GM12878 (cell line): ENCODE data around the gene ZNF385A. TPM values are rescaled to one million over a fixed set of nuclear protein-coding genes. Genes with fewer than 3 reads are reported as not detected.

Experiments
- ATAC-seq: fragments of 200-7000 bp; cut with Tn5 transposase; 3 replicates; pipeline ENCODE4 v1.9.1; 2020; ENCODE audit warnings: mild to moderate bottlenecking, moderate library complexity
- BruUV-seq: library from RNA; stranded (reverse); fragments of 400-500 nt; replicated peaks from 2 replicates; lab custom pipeline; 2021; lab: Mats Ljungman, UMichigan
- CTCF ChIA-PET: fragments of 300-600 bp; sonication (Branson Sonifier 250); formaldehyde crosslinking; extraction: SDS; loops from one replicate; lab custom pipeline; 2021; ENCODE audit warnings: inconsistent platforms; lab: Yijun Ruan, JAX
- POLR2A ChIA-PET: fragments of 350-600 bp; formaldehyde crosslinking; extraction: SDS; loops from one replicate; lab custom pipeline; 2021; ENCODE audit warnings: inconsistent platforms; lab: Charles Lee
- RAD21 ChIA-PET: fragments of 300-600 bp; sonication (Branson Sonifier 250); formaldehyde crosslinking; loops from one replicate; lab custom pipeline; 2023; ENCODE audit warnings: antibody characterized with exemption; ENCODE audit not compliant: unreplicated experiment; lab: Charles Lee
- SMC1A ChIA-PET: fragments of 300-600 bp; sonication (Branson Sonifier 250); formaldehyde crosslinking; loops from one replicate; lab custom pipeline; 2023; ENCODE audit not compliant: unreplicated experiment, uncharacterized antibody; lab: Charles Lee
- DNase-seq: peaks from one replicate; pipeline ENCODE4 v3.0.0-alpha.2; 2011; ENCODE audit warnings: low read depth, low spot score
- FAIRE-seq: peaks from 3 replicates; lab custom pipeline; 2011; peaks lifted over from hg19 to GRCh38; lab: Jason Lieb, UNC
- H2AFZ ChIP-seq: 2 replicates; pipeline ENCODE4 v1.6.0; 2011; ENCODE audit warnings: low read depth, low read length, control low read depth; ENCODE audit not compliant: control insufficient read depth
- H3K27ac ChIP-seq: 2 replicates; pipeline ENCODE4 v1.5.1; 2011; ENCODE audit warnings: control low read depth; ENCODE audit not compliant: control insufficient read depth, insufficient read depth
- H3K27me3 ChIP-seq, 2 experiments: replicated peaks in 1 of 2; 2 replicates each; pipeline versions ENCODE4 v1.6.0 to v1.6.1; 2011; ENCODE audit warnings: low read length in 1 of 2; ENCODE audit not compliant: control insufficient read depth in 2 of 2, insufficient read depth in 2 of 2
- H3K36me3 ChIP-seq, 2 experiments: 2 replicates each; pipeline ENCODE4 v1.5.1; 2011; ENCODE audit warnings: low read length in 1 of 2; ENCODE audit not compliant: control insufficient read depth in 2 of 2, insufficient read depth in 2 of 2
- H3K4me1 ChIP-seq: 2 replicates; pipeline ENCODE4 v1.6.1; 2011; ENCODE audit warnings: mild to moderate bottlenecking, low read length, moderate library complexity, mixed read lengths; ENCODE audit not compliant: control insufficient read depth, insufficient read depth
- H3K4me2 ChIP-seq: 2 replicates; pipeline ENCODE4 v1.6.0; 2011; ENCODE audit warnings: control low read depth; ENCODE audit not compliant: control insufficient read depth, insufficient read depth
- H3K4me3 ChIP-seq: fragments of 200-600 bp; sonication (generic); 2 replicates; pipeline ENCODE4 v1.5.1; 2016
- H3K79me2 ChIP-seq: 2 replicates; pipeline ENCODE4 v1.6.0; 2011; ENCODE audit warnings: low read length; ENCODE audit not compliant: control insufficient read depth, insufficient read depth
- H3K9ac ChIP-seq: 2 replicates; pipeline ENCODE4 v1.8.0; 2011; ENCODE audit warnings: low read length, control low read depth, mixed read lengths; ENCODE audit not compliant: control insufficient read depth, insufficient read depth
- H3K9me3 ChIP-seq: replicated peaks from 3 replicates; pipeline ENCODE4 v1.5.1; 2011; ENCODE audit warnings: mild to moderate bottlenecking, low read length; ENCODE audit not compliant: control insufficient read depth, insufficient read depth
- H4K20me1 ChIP-seq: 2 replicates; pipeline ENCODE4 v1.6.0; 2011; ENCODE audit not compliant: control insufficient read depth, insufficient read depth
- CHD2 ChIP-seq: IDR thresholded peaks from 2 replicates; pipeline ENCODE4 v1.6.1; 2011; ENCODE audit warnings: low read depth, low read length, improper control_type of control experiment, borderline replicate concordance
- DPF2 ChIP-seq: fragments of 450-650 bp; IDR thresholded peaks from 2 replicates; pipeline ENCODE4 v1.6.1; 2017; ENCODE audit warnings: mild to moderate bottlenecking
- FOS ChIP-seq: IDR thresholded peaks from 3 replicates; pipeline ENCODE4 v1.6.1; 2011; ENCODE audit warnings: borderline replicate concordance; ENCODE audit not compliant: insufficient read length; ENCODE audit errors: extremely low read depth
- HCFC1 ChIP-seq: fragments of 150-350 bp; IDR thresholded peaks from 2 replicates; pipeline ENCODE4 v1.6.1; 2014; ENCODE audit warnings: low read length
- HDAC2 ChIP-seq: fragments of 200-600 bp; sonication (generic); IDR thresholded peaks from 2 replicates; pipeline ENCODE4 v1.6.1; 2017
- IKZF2 ChIP-seq, 2 experiments: fragments of 450-650 bp; IDR thresholded peaks; 2 replicates each; pipeline ENCODE4 v1.6.1; 2017; ENCODE audit warnings: mild to moderate bottlenecking in 2 of 2, moderate library complexity in 2 of 2
- MTA3 ChIP-seq: IDR thresholded peaks from 2 replicates; pipeline ENCODE4 v1.6.1; 2012; ENCODE audit warnings: low read length, inconsistent platforms, borderline replicate concordance
- MYB ChIP-seq: fragments of 150-350 bp; IDR thresholded peaks from 2 replicates; pipeline ENCODE4 v1.6.1; 2014; ENCODE audit warnings: mild to moderate bottlenecking, low read depth, low read length, borderline replicate concordance
- MYC ChIP-seq: IDR thresholded peaks from 2 replicates; pipeline ENCODE4 v1.6.1; 2011; ENCODE audit warnings: mild to moderate bottlenecking, low read length, moderate library complexity, inconsistent platforms; ENCODE audit not compliant: insufficient read depth, insufficient replicate concordance, insufficient read length, severe bottlenecking
- NFYB ChIP-seq: IDR thresholded peaks from 2 replicates; pipeline ENCODE4 v1.6.1; 2011; ENCODE audit warnings: low read depth, mild to moderate bottlenecking, low read length, improper control_type of control experiment, moderate library complexity; ENCODE audit not compliant: insufficient read depth
- NR2C1 ChIP-seq: fragments of 450-650 bp; IDR thresholded peaks from 2 replicates; pipeline ENCODE4 v1.6.1; 2017; ENCODE audit warnings: antibody characterized with exemption, mild to moderate bottlenecking, moderate library complexity
- NR2C2 ChIP-seq: IDR thresholded peaks from 2 replicates; pipeline ENCODE4 v1.6.1; 2011; ENCODE audit warnings: borderline replicate concordance, low read depth; ENCODE audit not compliant: control insufficient read depth, insufficient read length
- NRF1 ChIP-seq: conservative IDR thresholded peaks from 2 replicates; pipeline ENCODE4 v1.6.1; 2011; ENCODE audit warnings: mild to moderate bottlenecking, low read depth, low read length, improper control_type of control experiment
- YBX1 ChIP-seq: fragments of 450-650 bp; IDR thresholded peaks from 2 replicates; pipeline ENCODE4 v1.6.1; 2016; ENCODE audit warnings: antibody characterized with exemption
- WGBS: methylation state at CpG from one replicate; pipeline ENCODE4 v1.1.6; 2016; ENCODE audit warnings: low lambda C conversion rate; ENCODE audit not compliant: insufficient replicate concordance, insufficient coverage; ENCODE audit errors: missing lambda C conversion rate; 5-methylcytosine and 5-hydroxymethylcytosine counted together
- in situ Hi-C: fragments of 300-500 bp; cut with MboI; formaldehyde crosslinking; loops from 9 replicates; pipeline ENCODE4 v1.14.3; 2018; ENCODE audit warnings: mixed read lengths
- intact Hi-C: fragments of 100-400 bp; cut with micrococcal nuclease; formaldehyde crosslinking; loops from one replicate; pipeline ENCODE4 v1.14.2; 2022; ENCODE audit not compliant: unreplicated experiment
- polyA plus RNA-seq, 11 experiments: library from polyadenylated mRNA; depleted of rRNA in 4 of 11; unstranded in 6 of 11; stranded (reverse) in 5 of 11; fragments of >200 nt; fragmentation: Nextera tagmentation in 4 of 11; fragmentation: Illumina TruSeq in 1 of 11; extraction: Ambion mirVana in 4 of 11; extraction: Trizol in 1 of 11; gene quantifications; 1 replicate in 1 of 11; 2 replicates in 10 of 11; pipeline versions ENCODE4 v1.2.1 to v1.2.3, GENCODE V29; 2011 to 2016; ENCODE audit warnings: inconsistent platforms in 2 of 11, missing spikeins in 2 of 11, low read depth in 1 of 11
- total RNA-seq, 4 experiments: library from RNA; depleted of rRNA in 3 of 4; stranded (reverse); fragments of >200 nt in 3 of 4; fragmentation: Illumina TruSeq in 1 of 4; extraction: Trizol in 1 of 4; gene quantifications; 2 replicates each; pipeline versions ENCODE4 v1.2.1 to v1.2.3, GENCODE V29; 2013 to 2021
- TF ChIP-seq, protein P1 (sequence below): IDR thresholded peaks from 2 replicates; pipeline ENCODE4 v1.6.1; 2011; ENCODE audit warnings: low read depth, mild to moderate bottlenecking, low read length, moderate library complexity, borderline replicate concordance; ENCODE audit errors: extremely low read depth
- TF ChIP-seq, protein P2 (sequence below): IDR thresholded peaks from 2 replicates; pipeline ENCODE4 v1.6.1; 2012; ENCODE audit warnings: low read length, inconsistent platforms

Gene ZNF385A
- total and polyA plus RNA-seq, 10 of the 15 experiments (the other 5 are each of a cell fraction or from before 2014, with no cell fraction given), result 0.26 to 26.1 (median 4.9) TPM

DNA sequence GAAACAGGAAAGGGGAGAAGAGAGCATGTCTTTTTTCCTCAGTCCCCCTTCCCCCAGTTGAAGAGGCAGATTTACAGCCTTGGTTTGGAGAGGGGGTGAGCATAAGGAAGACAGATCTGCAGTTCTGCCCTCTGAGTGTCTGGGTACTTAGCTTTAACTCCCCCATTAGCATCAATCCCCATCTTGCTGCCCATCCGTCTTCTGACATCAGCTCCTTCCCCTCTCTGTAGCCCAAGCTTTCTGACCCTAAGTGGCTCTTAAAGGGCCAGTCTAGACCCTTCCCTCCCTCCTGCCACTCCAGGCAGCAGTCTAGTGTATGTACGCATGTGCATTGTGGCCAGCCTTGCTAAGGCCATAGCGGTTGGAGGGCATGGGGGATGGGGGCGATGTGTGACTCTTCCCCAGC, 27.6 kb downstream of the ZNF385A start:
- ChIA-PET POLR2A (interaction anchor here (0.5 to 3.8 kb wide), 7 partner anchors 14 to 109 kb away, joined by 3 to 29 read pairs (median 4); partner anchors contain the start of genes CBX5 and HNRNPA1), CTCF (interaction anchor here (0.7 to 8.6 kb wide), 8 partner anchors 11 to 138 kb away, joined by 3 to 116 read pairs (median 37); partner anchors contain the start of gene COPZ1), SMC1A (interaction anchor here (0.7 to 2.5 kb wide), 6 partner anchors 12 to 141 kb away, joined by 3 to 8 read pairs (median 4); no protein-coding TSS in a partner anchor), RAD21 (interaction anchor here (0.9 to 2.7 kb wide), 4 partner anchors 19 to 142 kb away, joined by 3 to 22 read pairs (median 3); partner anchors contain the start of gene COPZ1)
- intact Hi-C loops (no loop called here), in situ Hi-C loops (no loop called here)
- BruUV-seq, result no TSS peak
- DNase-seq (no peak), ATAC-seq (no peak), FAIRE-seq (no peak)
- Histone ChIP-seq H3K79me2 (no peaks in the 10 kb centered on the region), H3K4me2 (no peak overlapping the region), H3K4me1 (peaks cover 12% of the 10 kb centered on the region; the same call in 1 of the 2 replicates), H3K4me3 (no peak overlapping the region), H2AFZ (no peak overlapping the region), H3K9me3 (no peaks in the 10 kb centered on the region), H4K20me1 (no peaks in the 10 kb centered on the region), H3K36me3 (no peaks in the 10 kb centered on the region; a peak in 1 of 4 replicates), H3K9ac (no peak overlapping the region), H3K27me3 (no peaks in the 10 kb centered on the region), H3K27ac (no peak overlapping the region)
- 97% methylated on average over 4 of the region's 4 CpGs for WGBS
- TF ChIP-seq, protein P1, sequence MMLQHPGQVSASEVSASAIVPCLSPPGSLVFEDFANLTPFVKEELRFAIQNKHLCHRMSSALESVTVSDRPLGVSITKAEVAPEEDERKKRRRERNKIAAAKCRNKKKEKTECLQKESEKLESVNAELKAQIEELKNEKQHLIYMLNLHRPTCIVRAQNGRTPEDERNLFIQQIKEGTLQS, result no peak

DNA sequence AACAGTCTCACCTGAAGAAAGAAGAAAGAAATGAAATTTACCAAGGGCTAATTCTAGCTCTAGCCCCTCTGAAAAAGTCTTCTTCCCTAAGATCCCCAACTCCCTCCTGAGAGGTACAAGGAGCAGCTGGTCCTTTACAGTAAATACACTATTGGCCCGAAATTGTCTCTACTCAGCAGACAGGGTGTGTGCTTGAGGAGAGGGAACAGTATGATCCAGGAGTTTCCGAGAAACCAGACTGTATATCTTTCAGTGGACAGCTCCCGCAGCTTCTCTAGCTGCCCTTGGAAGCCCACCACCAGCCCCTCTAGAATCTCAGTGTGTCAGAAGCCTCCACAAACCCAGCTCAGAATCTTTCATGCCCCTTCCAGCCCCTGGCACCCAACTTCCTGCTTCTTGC, 28.3 kb downstream of the ZNF385A start:
- no peak overlapping the region for H3K4me2 ChIP-seq
- in situ Hi-C loops (no loop called here), intact Hi-C loops (no loop called here)
- no peaks in the 10 kb centered on the region for H3K27me3 ChIP-seq
- peaks cover 0 to under 1% of the 10 kb centered on the region in 2 experiments; a peak in 2 of 4 replicates for H3K36me3 ChIP-seq
- no peak overlapping the region for H2AFZ ChIP-seq
- no peak overlapping the region for H3K27ac ChIP-seq
- ChIA-PET CTCF (interaction anchor here (1.4 to 8.6 kb wide), 7 partner anchors 12 to 104 kb away, joined by 4 to 116 read pairs (median 66); partner anchors contain the start of gene COPZ1), RAD21 (interaction anchor here (1.0 to 1.1 kb wide), 2 partner anchors 138 to 142 kb away, joined by 3 read pairs; no protein-coding TSS in a partner anchor), POLR2A (interaction anchor here (1.4 to 1.6 kb wide), 2 partner anchors 14 to 22 kb away, joined by 3 to 5 read pairs; no protein-coding TSS in a partner anchor), SMC1A (interaction anchor here (1.2 to 1.9 kb wide), 3 partner anchors 11 to 140 kb away, joined by 3 to 8 read pairs (median 3); no protein-coding TSS in a partner anchor)
- WGBS, result 96% methylated on average over 3 of the region's 3 CpGs
- no peak overlapping the region for H3K4me3 ChIP-seq
- no peak for FAIRE-seq
- DNase-seq, result no peak
- ATAC-seq, result no peak
- no peaks in the 10 kb centered on the region for H3K79me2 ChIP-seq
- H3K4me1 ChIP-seq, result peaks cover 12% of the 10 kb centered on the region; the same call in 1 of the 2 replicates
- BruUV-seq, result no TSS peak
- no peaks in the 10 kb centered on the region for H3K9me3 ChIP-seq
- H3K9ac ChIP-seq, result no peak overlapping the region
- no peaks in the 10 kb centered on the region for H4K20me1 ChIP-seq
- TF ChIP-seq DPF2 (no peak), HCFC1 (no peak), HDAC2 (no peak), NR2C1 (no peak), CHD2 (no peak), MYB (no peak), NFYB (no peak), YBX1 (no peak), MYC (no peak), NR2C2 (no peak), IKZF2 (IDR thresholded peaks at IDR 0.05) (no peak), FOS (no peak), MTA3 (no peak), NRF1 (no peak)
- TF ChIP-seq, protein P2, sequence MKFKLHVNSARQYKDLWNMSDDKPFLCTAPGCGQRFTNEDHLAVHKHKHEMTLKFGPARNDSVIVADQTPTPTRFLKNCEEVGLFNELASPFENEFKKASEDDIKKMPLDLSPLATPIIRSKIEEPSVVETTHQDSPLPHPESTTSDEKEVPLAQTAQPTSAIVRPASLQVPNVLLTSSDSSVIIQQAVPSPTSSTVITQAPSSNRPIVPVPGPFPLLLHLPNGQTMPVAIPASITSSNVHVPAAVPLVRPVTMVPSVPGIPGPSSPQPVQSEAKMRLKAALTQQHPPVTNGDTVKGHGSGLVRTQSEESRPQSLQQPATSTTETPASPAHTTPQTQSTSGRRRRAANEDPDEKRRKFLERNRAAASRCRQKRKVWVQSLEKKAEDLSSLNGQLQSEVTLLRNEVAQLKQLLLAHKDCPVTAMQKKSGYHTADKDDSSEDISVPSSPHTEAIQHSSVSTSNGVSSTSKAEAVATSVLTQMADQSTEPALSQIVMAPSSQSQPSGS, result no peak
